Upper lobe of right lung (tissue), 1 donor: ENCODE data around the gene SUSD4. TPM values are rescaled to one million over a fixed set of nuclear protein-coding genes. Genes with fewer than 3 reads are reported as not detected.
A peak's percentile ranks its signal among the peaks of the same experiment; 100 is the strongest.

Source experiments
- ATAC-seq: fragments of 200-7000 bp; cut with Tn5 transposase; one replicate; pipeline ENCODE4 v1.9.1; 2020; ENCODE audit warnings: mild to moderate bottlenecking, moderate library complexity
- DNase-seq: peaks from one replicate; pipeline ENCODE4 v3.0.0-alpha.2; 2020
- H3K27ac ChIP-seq: fragments of 200-600 bp; one replicate; pipeline ENCODE4 v1.8.0; 2022
- H3K27me3 ChIP-seq: fragments of 200-600 bp; one replicate; pipeline ENCODE4 v1.8.0; 2022; ENCODE audit warnings: mild to moderate bottlenecking
- H3K36me3 ChIP-seq: fragments of 200-600 bp; one replicate; pipeline ENCODE4 v1.8.0; 2022
- H3K4me1 ChIP-seq: fragments of 200-600 bp; one replicate; pipeline ENCODE4 v1.8.0; 2022
- H3K4me3 ChIP-seq: fragments of 200-600 bp; one replicate; pipeline ENCODE4 v1.8.0; 2022; ENCODE audit warnings: mild to moderate bottlenecking
- H3K9me3 ChIP-seq: fragments of 200-600 bp; one replicate; pipeline ENCODE4 v1.8.0; 2022
- intact Hi-C: fragments of 100-400 bp; cut with DNase I; formaldehyde crosslinking; loops from one replicate; pipeline ENCODE4 v1.11.0; 2022
- total RNA-seq: library from RNA; stranded (reverse); fragmentation: NEBNext Ultra II Directional; extraction: Animal tissue kit (Norgen Biotek cat#: 25700); gene quantifications from one replicate; pipeline ENCODE4 v1.2.1, GENCODE V29; 2021
- TF ChIP-seq, protein P1 (sequence below): fragments of 200-600 bp; IDR thresholded peaks from one replicate; pipeline ENCODE4 v1.8.0; 2022; ENCODE audit warnings: antibody characterized with exemption
- donor health status: DM: no; HTN: yes; CAD: no; lungs with severe emphysema.

Gene SUSD4
- total RNA-seq, 1 donor from 2014 or later: 2.2 TPM

DNA sequence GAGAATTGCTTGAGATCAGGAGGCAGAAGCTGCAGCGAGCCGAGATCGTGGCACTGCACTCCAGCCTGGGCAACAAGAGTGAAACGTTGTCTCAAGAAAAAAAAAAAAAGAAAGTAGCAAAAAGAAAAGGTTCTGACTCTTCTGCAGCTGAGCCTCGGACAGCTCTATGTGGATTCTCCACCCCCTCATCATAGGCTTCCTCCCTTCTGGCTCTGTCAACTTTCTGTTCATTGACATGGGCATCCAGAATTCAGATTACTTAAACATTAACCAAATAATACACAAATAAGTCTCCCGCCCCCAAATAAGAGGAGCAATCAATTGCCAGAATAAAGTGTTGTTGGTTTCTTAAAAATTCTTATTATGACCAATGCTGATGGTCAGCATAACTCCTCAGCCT, 10.0 kb downstream of the SUSD4 start:
- H3K36me3 ChIP-seq: no peaks in the 10 kb centered on the region
- intact Hi-C loops: no loop called here

DNA sequence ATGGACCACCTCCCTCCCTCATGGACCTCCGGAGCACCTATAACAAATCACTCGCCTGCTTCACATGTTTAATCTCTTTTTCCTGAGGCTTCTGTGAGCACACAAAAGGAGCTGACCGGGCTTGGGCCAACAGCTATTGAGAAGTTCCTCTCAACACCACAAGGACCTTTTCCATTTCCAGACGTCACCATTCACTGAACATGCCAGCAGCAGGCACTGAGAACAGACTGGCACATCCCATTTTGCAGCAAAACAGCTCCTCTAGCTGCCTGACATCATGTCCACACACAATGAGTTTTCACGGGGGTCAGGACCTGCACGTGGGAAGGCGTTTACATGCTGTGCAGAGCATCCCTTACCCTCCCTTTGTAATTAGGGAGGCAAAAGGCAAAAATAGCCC, 11.0 kb downstream of the SUSD4 start:
- TF ChIP-seq, protein P1, sequence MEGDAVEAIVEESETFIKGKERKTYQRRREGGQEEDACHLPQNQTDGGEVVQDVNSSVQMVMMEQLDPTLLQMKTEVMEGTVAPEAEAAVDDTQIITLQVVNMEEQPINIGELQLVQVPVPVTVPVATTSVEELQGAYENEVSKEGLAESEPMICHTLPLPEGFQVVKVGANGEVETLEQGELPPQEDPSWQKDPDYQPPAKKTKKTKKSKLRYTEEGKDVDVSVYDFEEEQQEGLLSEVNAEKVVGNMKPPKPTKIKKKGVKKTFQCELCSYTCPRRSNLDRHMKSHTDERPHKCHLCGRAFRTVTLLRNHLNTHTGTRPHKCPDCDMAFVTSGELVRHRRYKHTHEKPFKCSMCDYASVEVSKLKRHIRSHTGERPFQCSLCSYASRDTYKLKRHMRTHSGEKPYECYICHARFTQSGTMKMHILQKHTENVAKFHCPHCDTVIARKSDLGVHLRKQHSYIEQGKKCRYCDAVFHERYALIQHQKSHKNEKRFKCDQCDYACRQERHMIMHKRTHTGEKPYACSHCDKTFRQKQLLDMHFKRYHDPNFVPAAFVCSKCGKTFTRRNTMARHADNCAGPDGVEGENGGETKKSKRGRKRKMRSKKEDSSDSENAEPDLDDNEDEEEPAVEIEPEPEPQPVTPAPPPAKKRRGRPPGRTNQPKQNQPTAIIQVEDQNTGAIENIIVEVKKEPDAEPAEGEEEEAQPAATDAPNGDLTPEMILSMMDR: no peak
- Histone ChIP-seq H3K9me3 (no peaks in the 10 kb centered on the region), H3K27ac (no peak overlapping the region), H3K4me1 (no peaks in the 10 kb centered on the region), H3K4me3 (no peak overlapping the region), H3K27me3 (peaks cover 17% of the 10 kb centered on the region), H3K36me3 (no peaks in the 10 kb centered on the region)
- intact Hi-C loops: no loop called here
- DNase-seq: no peak
- ATAC-seq: no peak

More for the DNA sequence above, 10.0 kb downstream of the SUSD4 start:
- TF ChIP-seq, protein P1: no peak
- no peaks in the 10 kb centered on the region for H3K4me1 ChIP-seq
- H3K27me3 ChIP-seq: peaks cover 17% of the 10 kb centered on the region
- ATAC-seq (no peak), DNase-seq (no peak)
- no peak overlapping the region for H3K27ac ChIP-seq
- H3K4me3 ChIP-seq: no peak overlapping the region
- no peaks in the 10 kb centered on the region for H3K9me3 ChIP-seq

DNA sequence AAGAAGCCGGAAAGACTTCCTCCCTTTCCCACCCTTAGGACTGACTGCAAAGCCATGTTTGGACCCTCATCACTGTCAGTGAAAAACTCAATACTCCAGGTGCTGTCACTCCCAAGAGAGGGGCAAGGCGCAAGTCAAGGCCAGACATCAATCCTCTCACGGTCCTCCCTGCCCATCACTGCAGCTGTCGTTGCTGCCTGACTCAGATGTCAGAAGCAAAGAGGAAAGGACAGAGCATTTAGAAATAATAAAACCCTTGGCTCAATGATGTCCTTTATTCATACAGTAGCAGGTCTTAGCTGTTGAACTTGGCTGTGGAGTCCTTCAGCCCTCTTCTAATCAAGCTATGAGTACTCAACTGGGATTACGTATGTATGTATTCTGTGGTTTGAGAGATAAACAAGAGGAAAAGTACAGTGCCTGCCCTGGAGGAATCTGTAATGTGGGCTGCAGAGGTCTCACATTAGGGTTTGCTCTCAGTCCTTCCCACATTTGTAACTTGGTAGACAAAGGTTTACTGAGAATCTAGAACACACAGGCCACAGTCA, 13.5 kb downstream of the SUSD4 start:
- H3K4me1 ChIP-seq: no peaks in the 10 kb centered on the region
- H3K4me3 ChIP-seq: no peak overlapping the region
- H3K36me3 ChIP-seq: no peaks in the 10 kb centered on the region
- TF ChIP-seq, protein P1: no peak
- H3K27ac ChIP-seq: no peak overlapping the region
- ATAC-seq (peak; percentile 18), DNase-seq (no peak)
- no peaks in the 10 kb centered on the region for H3K9me3 ChIP-seq
- H3K27me3 ChIP-seq: peaks cover 17% of the 10 kb centered on the region
- intact Hi-C loops: no loop called here

DNA sequence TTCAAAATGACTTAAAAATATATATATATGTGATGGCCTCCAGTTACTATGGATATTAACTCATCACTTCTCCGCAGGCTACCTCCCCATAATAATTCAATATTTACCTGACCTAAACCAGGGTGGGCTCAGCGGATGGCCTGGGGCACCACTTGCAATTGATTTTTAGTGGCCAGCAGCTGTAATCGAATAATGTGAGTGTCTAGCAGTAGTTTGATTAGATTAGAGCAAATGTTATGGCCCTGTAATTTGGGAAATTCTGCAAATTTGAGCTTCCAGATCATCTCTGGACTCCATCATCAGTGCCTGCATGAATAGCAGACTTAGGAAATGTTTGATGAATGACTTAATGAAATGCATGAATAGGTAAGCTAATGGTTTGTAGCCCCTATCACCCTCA, 14.7 kb downstream of the SUSD4 start:
- DNase-seq (no peak), ATAC-seq (no peak)
- Histone ChIP-seq H3K9me3 (no peaks in the 10 kb centered on the region), H3K4me3 (no peak overlapping the region), H3K27ac (no peak overlapping the region), H3K27me3 (peaks cover 17% of the 10 kb centered on the region), H3K4me1 (no peaks in the 10 kb centered on the region), H3K36me3 (no peaks in the 10 kb centered on the region)
- intact Hi-C loops: no loop called here
- TF ChIP-seq, protein P1: no peak

DNA sequence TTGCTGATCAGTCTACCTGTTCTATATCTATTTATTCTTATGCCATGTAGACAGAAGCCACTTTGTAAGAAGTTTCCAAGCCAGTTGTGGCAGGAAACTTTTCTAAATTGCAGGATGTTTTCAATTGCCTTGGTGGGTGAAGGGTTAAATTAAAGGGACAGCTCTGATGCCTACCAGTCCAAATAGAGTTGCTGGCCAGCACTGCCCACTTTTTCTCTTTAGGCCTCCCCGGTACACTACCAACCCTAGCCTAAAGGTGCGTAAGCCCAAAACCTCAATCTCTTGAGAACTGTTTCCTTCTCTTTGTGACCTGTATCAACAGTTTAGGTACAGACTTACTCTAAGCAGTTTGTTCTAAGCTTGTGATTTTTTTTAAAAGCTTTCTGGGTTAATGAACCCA, 15.5 kb downstream of the SUSD4 start:
- TF ChIP-seq, protein P1: no peak
- Histone ChIP-seq H3K36me3 (no peaks in the 10 kb centered on the region), H3K9me3 (no peaks in the 10 kb centered on the region), H3K4me1 (no peaks in the 10 kb centered on the region), H3K27me3 (peaks cover 15% of the 10 kb centered on the region), H3K4me3 (no peak overlapping the region), H3K27ac (no peak overlapping the region)
- no peak for ATAC-seq
- DNase-seq: no peak
- intact Hi-C loops: no loop called here

DNA sequence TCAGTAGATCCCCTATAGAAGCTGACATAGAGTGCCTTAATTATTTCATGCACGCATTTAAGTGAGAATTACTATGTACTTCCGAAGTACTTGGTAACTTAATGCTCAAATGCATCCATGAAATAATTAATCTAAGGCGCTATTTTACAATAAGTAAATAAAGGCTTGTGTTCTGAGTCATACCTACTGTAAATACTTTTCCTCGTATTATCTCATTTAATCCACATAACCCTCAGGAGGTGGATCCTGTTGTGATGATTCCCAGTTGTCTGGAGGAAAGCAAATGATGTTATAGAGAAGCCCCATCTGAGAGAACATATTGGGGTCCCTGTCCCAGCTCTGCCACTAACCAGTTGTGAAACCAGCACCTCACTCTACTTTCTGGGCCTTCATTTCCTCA, 16.4 kb downstream of the SUSD4 start:
- Histone ChIP-seq H3K36me3 (no peaks in the 10 kb centered on the region), H3K27ac (no peak overlapping the region), H3K4me3 (no peak overlapping the region), H3K4me1 (no peaks in the 10 kb centered on the region), H3K9me3 (no peaks in the 10 kb centered on the region), H3K27me3 (peaks cover 11% of the 10 kb centered on the region)
- TF ChIP-seq, protein P1: no peak
- DNase-seq (no peak), ATAC-seq (no peak)
- intact Hi-C loops: no loop called here
